Measurements from ENCODE around the gene TMEM242. TPM values are rescaled to one million over a fixed set of nuclear protein-coding genes. Genes with fewer than 3 reads are reported as not detected.

TMEM242 gene
- total RNA-seq, 1 experiment from 2014 or later = 8.7 TPM

DNA sequence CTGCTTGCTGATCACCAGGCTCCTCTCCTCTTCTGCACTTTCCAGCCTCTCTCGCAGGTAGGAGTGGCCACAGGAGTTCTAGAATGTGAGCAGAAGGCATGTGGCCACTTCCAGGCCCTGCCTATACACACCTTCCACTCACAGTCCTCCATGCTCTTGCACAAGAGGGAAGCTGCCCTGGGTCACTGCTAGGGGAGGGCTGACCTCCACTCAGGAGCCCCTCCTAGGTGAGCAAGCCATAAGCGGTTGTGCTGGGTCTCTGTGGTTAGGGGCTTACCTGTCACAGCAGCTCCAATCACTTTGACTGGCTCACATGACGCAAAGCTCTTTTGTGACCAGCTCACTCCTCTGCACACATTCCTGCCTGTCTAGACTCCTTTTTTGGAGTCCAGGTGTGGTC is 68.2 kb downstream of the TMEM242 start:
- H3K4me3 Mint-ChIP-seq = no peak overlapping the region
- no peaks in the 10 kb centered on the region for H3K9me3 Mint-ChIP-seq
- H3K27ac Mint-ChIP-seq = no peak overlapping the region
- ChIA-PET POLR2A (no interaction called here), CTCF (interaction anchor here (1.2 kb wide), 1 partner anchor 19 kb away, joined by 3 read pairs; no protein-coding TSS in a partner anchor)
- no peaks in the 10 kb centered on the region for H3K4me1 Mint-ChIP-seq
- H3K36me3 Mint-ChIP-seq = no peaks in the 10 kb centered on the region
- H3K27me3 Mint-ChIP-seq (ENCODE audit: low read depth) = no peaks in the 10 kb centered on the region; the same call in 1 of the 2 replicates
- no peak for ATAC-seq
- DNase-seq (ENCODE audit: low spot score) = no peak
- TF ChIP-seq ZNF671 (CRISPR knock-in tag; IDR thresholded peaks at IDR 0.05) (no peak), HMGA2 (CRISPR knock-in tag; IDR thresholded peaks at IDR 0.05) (no peak), ZNF317 (CRISPR knock-in tag; IDR thresholded peaks at IDR 0.05; ENCODE audit: borderline replicate concordance, low read depth) (no peak), TCF7 (CRISPR knock-in tag; IDR thresholded peaks at IDR 0.05; ENCODE audit: low read depth) (no peak), ZNF396 (CRISPR knock-in tag; IDR thresholded peaks at IDR 0.05; ENCODE audit: borderline replicate concordance) (no peak), KAT7 (CRISPR knock-in tag; IDR thresholded peaks at IDR 0.05; ENCODE audit: borderline replicate concordance) (no peak), ZNF138 (CRISPR knock-in tag; conservative IDR thresholded peaks at IDR 0.05) (no peak), NFATC4 (CRISPR knock-in tag; IDR thresholded peaks at IDR 0.05) (no peak), ZNF416 (CRISPR knock-in tag; IDR thresholded peaks at IDR 0.05) (no peak)
- TF ChIP-seq, protein P1, sequence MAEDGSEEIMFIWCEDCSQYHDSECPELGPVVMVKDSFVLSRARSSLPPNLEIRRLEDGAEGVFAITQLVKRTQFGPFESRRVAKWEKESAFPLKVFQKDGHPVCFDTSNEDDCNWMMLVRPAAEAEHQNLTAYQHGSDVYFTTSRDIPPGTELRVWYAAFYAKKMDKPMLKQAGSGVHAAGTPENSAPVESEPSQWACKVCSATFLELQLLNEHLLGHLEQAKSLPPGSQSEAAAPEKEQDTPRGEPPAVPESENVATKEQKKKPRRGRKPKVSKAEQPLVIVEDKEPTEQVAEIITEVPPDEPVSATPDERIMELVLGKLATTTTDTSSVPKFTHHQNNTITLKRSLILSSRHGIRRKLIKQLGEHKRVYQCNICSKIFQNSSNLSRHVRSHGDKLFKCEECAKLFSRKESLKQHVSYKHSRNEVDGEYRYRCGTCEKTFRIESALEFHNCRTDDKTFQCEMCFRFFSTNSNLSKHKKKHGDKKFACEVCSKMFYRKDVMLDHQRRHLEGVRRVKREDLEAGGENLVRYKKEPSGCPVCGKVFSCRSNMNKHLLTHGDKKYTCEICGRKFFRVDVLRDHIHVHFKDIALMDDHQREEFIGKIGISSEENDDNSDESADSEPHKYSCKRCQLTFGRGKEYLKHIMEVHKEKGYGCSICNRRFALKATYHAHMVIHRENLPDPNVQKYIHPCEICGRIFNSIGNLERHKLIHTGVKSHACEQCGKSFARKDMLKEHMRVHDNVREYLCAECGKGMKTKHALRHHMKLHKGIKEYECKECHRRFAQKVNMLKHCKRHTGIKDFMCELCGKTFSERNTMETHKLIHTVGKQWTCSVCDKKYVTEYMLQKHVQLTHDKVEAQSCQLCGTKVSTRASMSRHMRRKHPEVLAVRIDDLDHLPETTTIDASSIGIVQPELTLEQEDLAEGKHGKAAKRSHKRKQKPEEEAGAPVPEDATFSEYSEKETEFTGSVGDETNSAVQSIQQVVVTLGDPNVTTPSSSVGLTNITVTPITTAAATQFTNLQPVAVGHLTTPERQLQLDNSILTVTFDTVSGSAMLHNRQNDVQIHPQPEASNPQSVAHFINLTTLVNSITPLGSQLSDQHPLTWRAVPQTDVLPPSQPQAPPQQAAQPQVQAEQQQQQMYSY (CRISPR knock-in tag; IDR thresholded peaks at IDR 0.05) = no peak
- TF ChIP-seq, protein P2, sequence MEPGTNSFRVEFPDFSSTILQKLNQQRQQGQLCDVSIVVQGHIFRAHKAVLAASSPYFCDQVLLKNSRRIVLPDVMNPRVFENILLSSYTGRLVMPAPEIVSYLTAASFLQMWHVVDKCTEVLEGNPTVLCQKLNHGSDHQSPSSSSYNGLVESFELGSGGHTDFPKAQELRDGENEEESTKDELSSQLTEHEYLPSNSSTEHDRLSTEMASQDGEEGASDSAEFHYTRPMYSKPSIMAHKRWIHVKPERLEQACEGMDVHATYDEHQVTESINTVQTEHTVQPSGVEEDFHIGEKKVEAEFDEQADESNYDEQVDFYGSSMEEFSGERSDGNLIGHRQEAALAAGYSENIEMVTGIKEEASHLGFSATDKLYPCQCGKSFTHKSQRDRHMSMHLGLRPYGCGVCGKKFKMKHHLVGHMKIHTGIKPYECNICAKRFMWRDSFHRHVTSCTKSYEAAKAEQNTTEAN (CRISPR knock-in tag; IDR thresholded peaks at IDR 0.05) = no peak

DNA sequence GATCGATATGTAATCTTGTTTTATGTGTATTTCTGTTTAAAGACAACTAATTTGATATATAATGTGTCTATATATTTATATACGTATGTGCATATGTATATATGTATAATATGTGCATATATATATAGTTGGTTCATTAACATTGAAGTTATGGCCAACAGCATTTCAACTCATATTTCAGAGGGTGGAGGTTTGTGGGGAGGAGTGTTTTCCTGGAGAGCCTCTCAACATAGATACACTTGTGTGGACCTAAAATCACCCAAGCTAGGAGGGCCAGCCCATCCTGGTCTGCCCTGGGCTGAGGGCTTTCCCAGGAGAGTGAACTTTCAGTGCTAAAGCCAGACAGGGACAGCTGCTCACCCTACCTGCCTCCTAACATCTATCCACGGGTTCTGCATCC is 68.8 kb downstream of the TMEM242 start:
- CTCF ChIA-PET = interaction anchor here (0.9 kb wide), 1 partner anchor 19 kb away, joined by 3 read pairs; no protein-coding TSS in a partner anchor
- no peak for ATAC-seq

More for the DNA sequence above, 68.8 kb downstream of the TMEM242 start:
- H3K9me3 Mint-ChIP-seq = no peaks in the 10 kb centered on the region
- TF ChIP-seq SMAD4 (CRISPR knock-in tag; IDR thresholded peaks at IDR 0.05) (no peak), ZNF416 (CRISPR knock-in tag; IDR thresholded peaks at IDR 0.05) (no peak), KAT7 (CRISPR knock-in tag; IDR thresholded peaks at IDR 0.05; ENCODE audit: borderline replicate concordance) (no peak), ZNF396 (CRISPR knock-in tag; IDR thresholded peaks at IDR 0.05; ENCODE audit: borderline replicate concordance) (no peak)
- TF ChIP-seq, protein P3, sequence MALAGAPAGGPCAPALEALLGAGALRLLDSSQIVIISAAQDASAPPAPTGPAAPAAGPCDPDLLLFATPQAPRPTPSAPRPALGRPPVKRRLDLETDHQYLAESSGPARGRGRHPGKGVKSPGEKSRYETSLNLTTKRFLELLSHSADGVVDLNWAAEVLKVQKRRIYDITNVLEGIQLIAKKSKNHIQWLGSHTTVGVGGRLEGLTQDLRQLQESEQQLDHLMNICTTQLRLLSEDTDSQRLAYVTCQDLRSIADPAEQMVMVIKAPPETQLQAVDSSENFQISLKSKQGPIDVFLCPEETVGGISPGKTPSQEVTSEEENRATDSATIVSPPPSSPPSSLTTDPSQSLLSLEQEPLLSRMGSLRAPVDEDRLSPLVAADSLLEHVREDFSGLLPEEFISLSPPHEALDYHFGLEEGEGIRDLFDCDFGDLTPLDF (CRISPR knock-in tag; IDR thresholded peaks at IDR 0.05) = no peak
- TF ChIP-seq, protein P4, sequence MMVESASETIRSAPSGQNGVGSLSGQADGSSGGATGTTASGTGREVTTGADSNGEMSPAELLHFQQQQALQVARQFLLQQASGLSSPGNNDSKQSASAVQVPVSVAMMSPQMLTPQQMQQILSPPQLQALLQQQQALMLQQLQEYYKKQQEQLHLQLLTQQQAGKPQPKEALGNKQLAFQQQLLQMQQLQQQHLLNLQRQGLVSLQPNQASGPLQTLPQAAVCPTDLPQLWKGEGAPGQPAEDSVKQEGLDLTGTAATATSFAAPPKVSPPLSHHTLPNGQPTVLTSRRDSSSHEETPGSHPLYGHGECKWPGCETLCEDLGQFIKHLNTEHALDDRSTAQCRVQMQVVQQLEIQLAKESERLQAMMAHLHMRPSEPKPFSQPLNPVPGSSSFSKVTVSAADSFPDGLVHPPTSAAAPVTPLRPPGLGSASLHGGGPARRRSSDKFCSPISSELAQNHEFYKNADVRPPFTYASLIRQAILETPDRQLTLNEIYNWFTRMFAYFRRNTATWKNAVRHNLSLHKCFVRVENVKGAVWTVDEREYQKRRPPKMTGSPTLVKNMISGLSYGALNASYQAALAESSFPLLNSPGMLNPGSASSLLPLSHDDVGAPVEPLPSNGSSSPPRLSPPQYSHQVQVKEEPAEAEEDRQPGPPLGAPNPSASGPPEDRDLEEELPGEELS (CRISPR knock-in tag; IDR thresholded peaks at IDR 0.05) = no peak
- H3K36me3 Mint-ChIP-seq = no peaks in the 10 kb centered on the region
- POLR2A ChIA-PET = no interaction called here
- no peak overlapping the region for H3K4me3 Mint-ChIP-seq
- no peaks in the 10 kb centered on the region; the same call in 1 of the 2 replicates for H3K27me3 Mint-ChIP-seq (ENCODE audit: low read depth)
- H3K4me1 Mint-ChIP-seq = no peaks in the 10 kb centered on the region
- H3K27ac Mint-ChIP-seq = no peak overlapping the region
- DNase-seq (ENCODE audit: low spot score) = no peak
